HEK293 (cell line): ENCODE data around the gene RACGAP1.

ENCODE experiments used
- CTCF ChIA-PET: fragments of 350-600 bp; formaldehyde crosslinking; extraction: SDS; loops from one replicate; lab custom pipeline; 2021; ENCODE audit warnings: antibody characterized with exemption; lab: Yijun Ruan, JAX
- POLR2A ChIA-PET: fragments of 300-600 bp; formaldehyde crosslinking; extraction: SDS; loops from one replicate; lab custom pipeline; 2020; ENCODE audit warnings: antibody characterized with exemption, inconsistent platforms; lab: Yijun Ruan, JAX
- H3K27ac ChIP-seq: fragments of 200-500 bp; sonication (Bioruptor generic); 2 replicates; pipeline ENCODE4 v1.5.1; 2014; ENCODE audit warnings: low read depth, low read length, control low read depth, inconsistent platforms; ENCODE audit errors: extremely low read depth
- H3K36me3 ChIP-seq, 2 experiments: fragments of 200-500 bp in 1 of 2; sonication (Bioruptor generic) in 1 of 2; 1 replicate in 1 of 2; 2 replicates in 1 of 2; pipeline ENCODE4 v1.5.1; 2014 to 2017; ENCODE audit warnings: inconsistent platforms in 2 of 2, low read length in 2 of 2; ENCODE audit not compliant: control insufficient read depth in 2 of 2, insufficient read depth in 1 of 2
- H3K4me1 ChIP-seq: fragments of 200-500 bp; sonication (Bioruptor generic); 2 replicates; pipeline ENCODE4 v1.5.1; 2014; ENCODE audit warnings: mild to moderate bottlenecking, low read length, inconsistent platforms; ENCODE audit not compliant: control insufficient read depth, insufficient read depth
- H3K4me3 ChIP-seq: 2 replicates; pipeline ENCODE4 v1.5.1; 2011; ENCODE audit warnings: low read depth, mild to moderate bottlenecking, control low read depth, low read length, moderate library complexity
- H3K9me3 ChIP-seq: fragments of 200-500 bp; sonication (Bioruptor generic); 2 replicates; pipeline ENCODE4 v1.5.1; 2014; ENCODE audit warnings: low read depth, low read length, inconsistent platforms; ENCODE audit not compliant: control insufficient read depth, insufficient read depth
- BCL11A ChIP-seq: fragments of 450-650 bp; formaldehyde crosslinking; IDR thresholded peaks from 2 replicates; pipeline ENCODE4 v1.5.1; 2016; ENCODE audit warnings: low read depth, missing biosample characterization, missing genetic modification characterization
- ELK4 ChIP-seq: IDR thresholded peaks from 2 replicates; pipeline ENCODE4 v1.6.1; 2011; ENCODE audit warnings: mild to moderate bottlenecking, low read depth, low read length, borderline replicate concordance
- GLIS2 ChIP-seq: fragments of 450-650 bp; formaldehyde crosslinking; IDR thresholded peaks from 2 replicates; pipeline ENCODE4 v1.5.1; 2016; ENCODE audit warnings: missing biosample characterization, missing genetic modification characterization
- MYNN ChIP-seq: fragments of 450-650 bp; formaldehyde crosslinking; IDR thresholded peaks from 2 replicates; pipeline ENCODE4 v1.5.1; 2016; ENCODE audit warnings: missing biosample characterization, missing genetic modification characterization, borderline replicate concordance
- OSR2 ChIP-seq: fragments of 450-650 bp; formaldehyde crosslinking; IDR thresholded peaks from 2 replicates; pipeline ENCODE4 v1.5.1; 2016; ENCODE audit warnings: missing biosample characterization, missing genetic modification characterization
- SP3 ChIP-seq: fragments of 450-650 bp; formaldehyde crosslinking; IDR thresholded peaks from 2 replicates; pipeline ENCODE4 v1.5.1; 2016; ENCODE audit warnings: missing biosample characterization, missing genetic modification characterization
- YY1 ChIP-seq: fragments of 450-650 bp; formaldehyde crosslinking; IDR thresholded peaks from 2 replicates; pipeline ENCODE4 v1.5.1; 2018; ENCODE audit warnings: missing biosample characterization, missing genetic modification characterization
- ZBTB6 ChIP-seq: fragments of 450-650 bp; formaldehyde crosslinking; IDR thresholded peaks from 2 replicates; pipeline ENCODE4 v1.5.1; 2017; ENCODE audit warnings: missing biosample characterization, missing genetic modification characterization
- ZFHX2 ChIP-seq: fragments of 450-650 bp; formaldehyde crosslinking; conservative IDR thresholded peaks from 2 replicates; pipeline ENCODE4 v1.5.1; 2016; ENCODE audit warnings: missing biosample characterization, missing genetic modification characterization
- ZFP69B ChIP-seq: fragments of 450-650 bp; formaldehyde crosslinking; IDR thresholded peaks from 2 replicates; pipeline ENCODE4 v1.5.1; 2016; ENCODE audit warnings: missing biosample characterization, missing genetic modification characterization
- ZNF121 ChIP-seq: fragments of 450-650 bp; formaldehyde crosslinking; IDR thresholded peaks from 2 replicates; pipeline ENCODE4 v1.5.1; 2016; ENCODE audit warnings: missing biosample characterization, missing genetic modification characterization
- ZNF133 ChIP-seq: fragments of 450-650 bp; formaldehyde crosslinking; IDR thresholded peaks from 2 replicates; pipeline ENCODE4 v1.5.1; 2016; ENCODE audit warnings: missing biosample characterization, missing genetic modification characterization
- ZNF23 ChIP-seq: fragments of 450-650 bp; formaldehyde crosslinking; IDR thresholded peaks from 2 replicates; pipeline ENCODE4 v1.5.1; 2016; ENCODE audit warnings: missing biosample characterization, missing genetic modification characterization, borderline replicate concordance
- ZNF404 ChIP-seq: fragments of 450-650 bp; formaldehyde crosslinking; IDR thresholded peaks from 2 replicates; pipeline ENCODE4 v1.5.1; 2017; ENCODE audit warnings: missing biosample characterization, missing genetic modification characterization
- ZNF514 ChIP-seq: fragments of 450-650 bp; formaldehyde crosslinking; IDR thresholded peaks from 2 replicates; pipeline ENCODE4 v1.5.1; 2016; ENCODE audit warnings: missing biosample characterization, missing genetic modification characterization
- ZNF558 ChIP-seq: fragments of 450-650 bp; formaldehyde crosslinking; IDR thresholded peaks from 2 replicates; pipeline ENCODE4 v1.5.1; 2016; ENCODE audit warnings: missing biosample characterization, missing genetic modification characterization
- ZNF785 ChIP-seq: fragments of 450-650 bp; formaldehyde crosslinking; IDR thresholded peaks from 2 replicates; pipeline ENCODE4 v1.5.1; 2016; ENCODE audit warnings: missing biosample characterization, missing genetic modification characterization
- ZNF830 ChIP-seq: fragments of 450-650 bp; IDR thresholded peaks from 2 replicates; pipeline ENCODE4 v1.5.0; 2018; ENCODE audit warnings: missing biosample characterization, missing genetic modification characterization, low read depth, mild to moderate bottlenecking, moderate library complexity
- TF ChIP-seq, protein P1 (sequence below): fragments of 450-650 bp; formaldehyde crosslinking; IDR thresholded peaks from 2 replicates; pipeline ENCODE4 v1.5.1; 2016; ENCODE audit warnings: missing biosample characterization, missing genetic modification characterization

RACGAP1 gene

GRCh38 chr12:49952391-49953055, 72.8 kb downstream of the RACGAP1 start (continued):
- TF ChIP-seq ZNF830 (tag by site-specific recombination) = no peak
- TF ChIP-seq ZFP69B (tag by site-specific recombination) = no peak
- TF ChIP-seq ZFHX2 = no peak
- TF ChIP-seq, protein P1, sequence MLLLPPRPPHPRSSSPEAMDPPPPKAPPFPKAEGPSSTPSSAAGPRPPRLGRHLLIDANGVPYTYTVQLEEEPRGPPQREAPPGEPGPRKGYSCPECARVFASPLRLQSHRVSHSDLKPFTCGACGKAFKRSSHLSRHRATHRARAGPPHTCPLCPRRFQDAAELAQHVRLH = no peak
- no peak for TF ChIP-seq ZNF514

- CTCF ChIA-PET = interaction anchor here (1.9 to 2.5 kb wide), 2 partner anchors 15 to 85 kb away, joined by 6 to 9 read pairs; no protein-coding TSS in a partner anchor
- H3K27ac ChIP-seq = no peak overlapping the region
- no peaks in the 10 kb centered on the region for H3K9me3 ChIP-seq
- no peaks in the 10 kb centered on the region for H3K4me1 ChIP-seq
- POLR2A ChIA-PET = no interaction called here
- no peak overlapping the region for H3K4me3 ChIP-seq
- H3K36me3 ChIP-seq = no peaks in the 10 kb centered on the region
- TF ChIP-seq ZNF121 (tag by site-specific recombination) = peak; percentile 22; the same call in 1 of the 2 replicates
- TF ChIP-seq BCL11A = no peak
These were observed 73.7 kb downstream of the RACGAP1 start for GRCh38 chr12:49951411-49952240.

DNA sequence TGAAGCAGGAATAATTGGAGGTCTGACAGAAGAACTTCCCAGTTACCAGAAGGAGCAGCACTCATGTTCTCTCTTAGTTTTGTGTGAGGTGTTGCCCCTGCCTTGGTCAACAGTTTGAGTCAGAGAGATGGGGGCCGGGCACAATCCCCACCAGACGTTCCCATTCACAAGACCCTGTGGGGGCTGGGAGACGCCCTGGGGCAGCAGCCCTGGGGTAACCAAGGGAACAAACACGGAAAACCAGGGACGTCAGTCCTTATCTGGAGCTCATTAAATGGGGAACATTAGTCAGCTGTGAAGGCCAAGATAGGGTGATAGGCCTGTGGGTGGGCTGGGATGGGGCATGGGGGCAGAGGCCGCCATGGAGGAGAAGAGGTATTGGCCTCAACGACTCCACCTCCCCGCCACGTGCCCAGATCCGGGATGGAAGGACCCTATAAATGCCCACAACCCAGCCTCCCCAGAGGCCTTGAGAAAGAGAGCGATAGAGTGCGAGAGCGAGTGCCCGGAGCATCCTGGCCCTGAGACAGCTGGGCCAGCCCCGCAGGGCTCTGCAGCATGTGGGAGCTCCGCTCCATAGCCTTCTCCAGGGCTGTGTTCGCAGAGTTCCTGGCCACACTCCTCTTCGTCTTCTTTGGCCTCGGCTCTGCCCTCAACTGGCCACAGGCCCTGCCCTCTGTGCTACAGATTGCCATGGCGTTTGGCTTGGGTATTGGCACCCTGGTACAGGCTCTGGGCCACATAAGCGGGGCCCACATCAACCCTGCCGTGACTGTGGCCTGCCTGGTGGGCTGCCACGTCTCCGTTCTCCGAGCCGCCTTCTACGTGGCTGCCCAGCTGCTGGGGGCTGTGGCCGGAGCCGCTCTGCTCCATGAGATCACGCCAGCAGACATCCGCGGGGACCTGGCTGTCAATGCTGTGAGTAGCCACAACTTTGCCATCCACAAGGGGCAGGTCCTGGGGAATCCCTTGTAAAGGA, 74.7 kb downstream of the RACGAP1 start, which contains the start of gene AQP2:
Gene AQP2, plus strand, starts transcription at position 465 of the 979 bp plus-strand sequence. Its CDS starts 94 bp downstream, at position 559.
- TF ChIP-seq ZNF558 (tag by site-specific recombination) = no peak
- TF ChIP-seq ZNF23 (tag by site-specific recombination) = no peak
- TF ChIP-seq OSR2 (tag by site-specific recombination) = no peak
- TF ChIP-seq ZNF404 (tag by site-specific recombination) = no peak
- TF ChIP-seq ZNF785 = no peak
- TF ChIP-seq MYNN (tag by site-specific recombination) = no peak
- no peak for TF ChIP-seq SP3 (tag by site-specific recombination)
- no peak for TF ChIP-seq ELK4
- TF ChIP-seq YY1 (tag by site-specific recombination) = no peak
- TF ChIP-seq ZBTB6 = no peak
- no peak for TF ChIP-seq ZNF133
- no peak for TF ChIP-seq GLIS2 (tag by site-specific recombination)
- no peaks in the 10 kb centered on the region for H3K36me3 ChIP-seq
- no peak within 1 kb of the TSS for H3K4me3 ChIP-seq
- no peaks in the 10 kb centered on the region for H3K4me1 ChIP-seq
- ChIA-PET CTCF (interaction anchor here (1.4 to 2.5 kb wide), 4 partner anchors 8 to 120 kb away, joined by 4 to 9 read pairs (median 5); no protein-coding TSS in a partner anchor), POLR2A (interaction anchor here (0.6 kb wide), 1 partner anchor 45 kb away, joined by 10 read pairs; no protein-coding TSS in a partner anchor)
- H3K9me3 ChIP-seq = no peaks in the 10 kb centered on the region
- no peak within 1 kb of the TSS for H3K27ac ChIP-seq
